NCI-H2196 (cell line): Measurements from ENCODE around the gene CCDC102A.
"Not testable (repeated sequence)": the region's sequence is repeated elsewhere in the genome, so short reads cannot be mapped to it uniquely, and the experiment has no call there.

Source experiments
- DNase-seq: peaks from one replicate; lab custom pipeline; 2025; ENCODE audit not compliant: unreplicated experiment; lab: John Stamatoyannopoulos, UW

The CCDC102A gene

GRCh38 chr16:57565461-57565860 is 29.1 kb upstream of the CCDC102A start:
- DNase-seq, result no peak

- no peak for DNase-seq
Measured at GRCh38 chr16:57564571-57565270, 28.4 kb upstream of the CCDC102A start.

GRCh38 chr16:57563761-57564160 is 27.4 kb upstream of the CCDC102A start:
- no peak for DNase-seq

GRCh38 chr16:57563487-57563750 is 27.0 kb upstream of the CCDC102A start:
- no peak for DNase-seq

GRCh38 chr16:57562669-57563486 is 26.5 kb upstream of the CCDC102A start:
- DNase-seq, result no peak

- DNase-seq, result no peak
Measured at GRCh38 chr16:57562066-57562465, 25.7 kb upstream of the CCDC102A start.

- DNase-seq, result no peak
Measured at GRCh38 chr16:57559072-57559790, 22.9 kb upstream of the CCDC102A start.

GRCh38 chr16:57556941-57557541 is 20.7 kb upstream of the CCDC102A start:
- DNase-seq, result no peak

GRCh38 chr16:57555831-57556230 is 19.5 kb upstream of the CCDC102A start:
- no peak for DNase-seq

- DNase-seq, result no peak
Measured at GRCh38 chr16:57551057-57551456, 14.7 kb upstream of the CCDC102A start.

GRCh38 chr16:57549730-57550129 is 13.4 kb upstream of the CCDC102A start:
- DNase-seq, result no peak

GRCh38 chr16:57548408-57548807 is 12.0 kb upstream of the CCDC102A start:
- no peak for DNase-seq

- not testable (repeated sequence) for DNase-seq
Measured at GRCh38 chr16:57547524-57547923, 11.2 kb upstream of the CCDC102A start.

- no peak for DNase-seq
Measured at GRCh38 chr16:57544124-57544653, 7.8 kb upstream of the CCDC102A start.

- no peak for DNase-seq
Measured at GRCh38 chr16:57541754-57542435, 5.5 kb upstream of the CCDC102A start.

- no peak for DNase-seq
Measured at GRCh38 chr16:57540906-57541753, 4.8 kb upstream of the CCDC102A start.

- no peak for DNase-seq
Measured at GRCh38 chr16:57540387-57540786, 4.0 kb upstream of the CCDC102A start.

- DNase-seq, result no peak
Measured at GRCh38 chr16:57539072-57539796, 2.9 kb upstream of the CCDC102A start.

- DNase-seq, result no peak
Measured at GRCh38 chr16:57538235-57538721, 1.9 kb upstream of the CCDC102A start.
